ENCODE results near the gene SBDS.

SBDS gene

DNA sequence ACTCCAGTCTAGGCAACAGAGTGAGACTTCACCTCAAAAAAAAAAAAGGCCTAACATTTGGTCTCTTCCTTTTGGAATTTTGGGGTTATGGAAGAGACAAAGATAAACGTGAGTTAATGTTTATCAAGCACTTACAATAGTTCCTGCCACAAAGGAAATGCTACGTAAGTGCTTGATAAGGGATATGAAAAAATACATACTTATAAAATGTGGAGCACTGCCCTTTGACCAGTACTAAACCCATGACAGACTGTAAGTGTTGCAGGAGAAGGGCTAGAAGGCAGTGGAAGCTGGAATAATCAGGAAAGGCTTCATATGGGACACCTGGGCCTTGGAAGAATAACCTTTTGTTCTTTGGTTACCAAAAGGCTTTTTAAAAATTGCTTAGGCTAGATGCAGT is 48.8 kb downstream of the SBDS start:
- DNase-seq (ENCODE audit: low read depth in 2 of 2): no peak

DNA sequence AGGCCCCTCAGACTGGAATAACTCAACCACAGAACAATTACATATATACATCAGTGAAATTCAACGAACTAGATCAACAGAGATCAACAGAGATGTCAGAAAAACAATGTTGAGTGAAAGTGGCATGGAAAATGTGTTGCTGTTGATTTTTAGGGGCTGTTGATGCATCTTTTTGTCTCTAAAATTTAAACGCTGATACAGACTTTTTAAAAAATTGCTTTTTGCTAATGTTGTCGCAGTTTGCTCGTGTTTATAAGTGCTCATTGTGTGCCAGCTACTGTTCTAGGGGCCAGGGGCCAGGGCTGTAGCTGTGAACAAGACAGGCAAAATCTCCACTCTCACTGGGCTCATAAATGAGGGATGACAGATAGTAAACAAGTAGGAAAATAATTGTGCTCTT is 56.1 kb downstream of the SBDS start:
- DNase-seq (ENCODE audit: low read depth in 2 of 2): no peak

DNA sequence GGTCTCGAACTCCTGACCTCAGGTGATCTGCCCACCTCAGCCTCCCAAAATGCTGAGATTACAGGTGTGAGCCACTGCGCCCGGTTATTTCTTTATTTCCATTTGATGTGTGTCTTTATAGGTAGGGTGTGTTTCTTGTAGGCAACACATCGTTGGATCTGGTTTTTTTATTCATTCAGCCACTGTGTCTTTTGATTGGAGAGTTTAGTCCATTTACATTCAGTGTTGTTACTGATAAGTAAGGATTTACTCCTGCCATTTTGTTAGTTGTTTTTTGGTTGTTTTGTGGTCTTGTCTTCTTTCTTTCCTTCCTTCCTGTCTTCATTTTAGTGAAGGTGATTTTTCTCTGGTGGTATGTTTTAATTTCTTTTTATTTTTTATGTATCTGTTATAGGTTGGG is 57.4 kb downstream of the SBDS start:
- DNase-seq (ENCODE audit: low read depth in 2 of 2): no peak

All from activated CD4-positive, alpha-beta T cell treated with anti-CD3 and anti-CD28 coated beads for 24 hours (primary cell).